HepG2 (cell line): Measurements from ENCODE around the gene SKIDA1. TPM values are rescaled to one million over a fixed set of nuclear protein-coding genes. Genes with fewer than 3 reads are reported as not detected.

ENCODE experiments used
- ARNT2 ChIP-seq: sonication (generic); formaldehyde crosslinking; IDR thresholded peaks from 2 replicates; pipeline ENCODE4 v1.8.0; 2022; ENCODE audit warnings: mild to moderate bottlenecking, low read depth, missing genetic modification reagents, moderate library complexity
- ATF1 ChIP-seq: IDR thresholded peaks from 2 replicates; pipeline ENCODE4 v1.6.1; 2016; ENCODE audit warnings: mild to moderate bottlenecking, control low read depth
- BORCS8-MEF2B ChIP-seq: sonication (generic); formaldehyde crosslinking; IDR thresholded peaks from 2 replicates; pipeline ENCODE4 v1.8.0; 2022; ENCODE audit warnings: mild to moderate bottlenecking, missing genetic modification reagents
- ELK4 ChIP-seq: sonication (generic); formaldehyde crosslinking; IDR thresholded peaks from 2 replicates; pipeline ENCODE4 v1.9.0; 2021; ENCODE audit warnings: missing genetic modification reagents, borderline replicate concordance
- ETS1 ChIP-seq: sonication (generic); formaldehyde crosslinking; IDR thresholded peaks from 2 replicates; pipeline ENCODE4 v1.4.0; 2020; ENCODE audit warnings: missing genetic modification reagents
- FOXP1 ChIP-seq, 2 experiments: fragments of 450-650 bp in 1 of 2; IDR thresholded peaks; 2 replicates each; pipeline ENCODE4 v1.6.1; 2017 to 2018; ENCODE audit warnings: antibody characterized with exemption in 1 of 2
- GLI4 ChIP-seq: sonication (generic); formaldehyde crosslinking; IDR thresholded peaks from 2 replicates; pipeline ENCODE4 v1.5.1; 2020; ENCODE audit warnings: missing genetic modification reagents, mild to moderate bottlenecking, moderate library complexity, borderline replicate concordance
- NFIB ChIP-seq: sonication (generic); formaldehyde crosslinking; IDR thresholded peaks from 2 replicates; pipeline ENCODE4 v1.9.0; 2021; ENCODE audit warnings: missing genetic modification reagents, mild to moderate bottlenecking, borderline replicate concordance
- RFX5 ChIP-seq: IDR thresholded peaks from 2 replicates; pipeline ENCODE4 v1.6.1; 2011; ENCODE audit warnings: low read depth, low read length, improper control_type of control experiment
- TAF1 ChIP-seq: sonication (generic); formaldehyde crosslinking; IDR thresholded peaks from 2 replicates; pipeline ENCODE4 v1.4.0; 2020; ENCODE audit warnings: missing genetic modification reagents
- THAP8 ChIP-seq: sonication (generic); formaldehyde crosslinking; IDR thresholded peaks from 2 replicates; pipeline ENCODE4 v1.5.1; 2020; ENCODE audit warnings: missing genetic modification reagents, mild to moderate bottlenecking, borderline replicate concordance
- ZFP36L2 ChIP-seq: sonication (generic); formaldehyde crosslinking; IDR thresholded peaks from 2 replicates; pipeline ENCODE4 v1.4.0; 2020; ENCODE audit warnings: missing genetic modification reagents
- ZNF446 ChIP-seq: sonication (generic); formaldehyde crosslinking; IDR thresholded peaks from 2 replicates; pipeline ENCODE4 v1.5.0; 2020; ENCODE audit warnings: mild to moderate bottlenecking, missing genetic modification reagents
- polyA plus RNA-seq, 8 experiments: library from polyadenylated mRNA; depleted of rRNA in 3 of 8; stranded (reverse) in 7 of 8; unstranded in 1 of 8; fragments of >200 nt; fragmentation: Illumina TruSeq in 4 of 8; extraction: Trizol in 4 of 8; gene quantifications; 2 replicates each; pipeline versions ENCODE4 v1.2.1 to v1.2.3, GENCODE V29; 2011 to 2016; ENCODE audit warnings: low read depth in 4 of 8, missing spikeins in 1 of 8, mixed read lengths in 1 of 8; ENCODE audit not compliant: insufficient read depth in 1 of 8
- total RNA-seq, 5 experiments: library from RNA; depleted of rRNA; stranded (reverse); fragments of >200 nt; fragmentation: Illumina TruSeq; extraction: Trizol; gene quantifications; 2 replicates each; pipeline ENCODE4 v1.2.3, GENCODE V29; 2016; ENCODE audit warnings: low read depth in 1 of 5
- TF ChIP-seq, protein P1 (sequence below): IDR thresholded peaks from 2 replicates; pipeline ENCODE4 v1.6.1; 2016
- TF ChIP-seq, protein P2 (sequence below): sonication (generic); formaldehyde crosslinking; IDR thresholded peaks from 2 replicates; pipeline ENCODE4 v1.5.0; 2020; ENCODE audit warnings: missing genetic modification reagents, mild to moderate bottlenecking, borderline replicate concordance
- TF ChIP-seq, protein P3 (sequence below): sonication (generic); formaldehyde crosslinking; IDR thresholded peaks from 2 replicates; pipeline ENCODE4 v1.5.0; 2020; ENCODE audit warnings: missing genetic modification reagents
- TF ChIP-seq, protein P4 (sequence below): sonication (generic); formaldehyde crosslinking; IDR thresholded peaks from 2 replicates; pipeline ENCODE4 v1.4.0; 2020; ENCODE audit warnings: missing genetic modification reagents; ENCODE audit errors: not compliant biosample characterization
- TF ChIP-seq, protein P5 (sequence below): sonication (generic); formaldehyde crosslinking; IDR thresholded peaks from 2 replicates; pipeline ENCODE4 v1.9.0; 2022; ENCODE audit warnings: low read depth, missing genetic modification reagents

The SKIDA1 gene
- total and polyA plus RNA-seq, 2 of the 13 experiments (the other 11 are each of a cell fraction or from before 2014, with no cell fraction given) = 0.73 to 1.5 TPM

DNA sequence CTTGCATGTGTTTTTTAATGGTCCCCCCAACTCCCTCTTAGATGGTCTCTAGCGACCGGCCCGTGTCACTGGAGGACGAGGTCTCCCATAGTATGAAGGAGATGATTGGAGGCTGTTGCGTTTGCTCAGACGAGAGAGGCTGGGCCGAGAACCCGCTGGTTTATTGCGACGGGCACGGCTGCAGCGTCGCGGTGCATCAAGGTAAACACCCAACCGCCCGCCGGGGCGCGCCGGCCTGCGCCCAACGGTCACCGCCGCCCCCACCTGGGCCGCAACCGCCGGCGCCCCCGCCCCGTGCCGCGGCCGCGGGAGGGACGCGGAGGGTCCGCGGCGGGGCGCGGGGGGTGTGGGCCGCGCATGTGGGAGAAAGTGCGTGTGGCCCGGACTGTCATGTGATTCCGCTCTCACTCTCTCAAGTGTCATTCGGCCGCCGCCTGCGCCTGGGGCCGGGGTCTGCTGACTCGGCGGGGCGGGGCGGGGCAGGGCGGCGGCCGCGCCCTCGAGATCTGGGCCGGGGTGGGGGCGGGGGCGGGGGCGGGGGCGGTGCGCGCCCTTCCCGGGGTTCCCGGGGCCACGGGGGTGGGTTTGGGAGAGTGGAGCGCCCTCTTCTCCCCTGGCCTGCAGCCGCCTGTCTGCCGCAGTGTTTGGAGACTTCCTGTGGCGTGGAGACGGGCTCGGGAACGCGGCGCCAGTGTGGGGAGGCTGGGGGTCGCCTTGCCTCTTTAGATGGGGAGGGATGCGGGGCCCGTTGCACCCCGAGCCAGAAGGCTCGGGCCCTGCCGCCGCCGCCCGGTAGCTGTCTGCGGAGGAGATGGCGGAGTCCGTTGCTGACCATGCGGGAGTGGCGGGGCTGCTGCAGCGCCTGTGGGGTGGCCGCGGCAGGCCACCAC lies 9.4 kb upstream of the SKIDA1 start (continued):
- TF ChIP-seq, protein P1, sequence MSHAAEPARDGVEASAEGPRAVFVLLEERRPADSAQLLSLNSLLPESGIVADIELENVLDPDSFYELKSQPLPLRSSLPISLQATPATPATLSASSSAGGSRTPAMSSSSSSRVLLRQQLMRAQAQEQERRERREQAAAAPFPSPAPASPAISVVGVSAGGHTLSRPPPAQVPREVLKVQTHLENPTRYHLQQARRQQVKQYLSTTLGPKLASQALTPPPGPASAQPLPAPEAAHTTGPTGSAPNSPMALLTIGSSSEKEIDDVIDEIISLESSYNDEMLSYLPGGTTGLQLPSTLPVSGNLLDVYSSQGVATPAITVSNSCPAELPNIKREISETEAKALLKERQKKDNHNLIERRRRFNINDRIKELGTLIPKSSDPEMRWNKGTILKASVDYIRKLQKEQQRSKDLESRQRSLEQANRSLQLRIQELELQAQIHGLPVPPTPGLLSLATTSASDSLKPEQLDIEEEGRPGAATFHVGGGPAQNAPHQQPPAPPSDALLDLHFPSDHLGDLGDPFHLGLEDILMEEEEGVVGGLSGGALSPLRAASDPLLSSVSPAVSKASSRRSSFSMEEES = peak; percentile 26; the same call in 1 of the 2 replicates
- TF ChIP-seq, protein P2, sequence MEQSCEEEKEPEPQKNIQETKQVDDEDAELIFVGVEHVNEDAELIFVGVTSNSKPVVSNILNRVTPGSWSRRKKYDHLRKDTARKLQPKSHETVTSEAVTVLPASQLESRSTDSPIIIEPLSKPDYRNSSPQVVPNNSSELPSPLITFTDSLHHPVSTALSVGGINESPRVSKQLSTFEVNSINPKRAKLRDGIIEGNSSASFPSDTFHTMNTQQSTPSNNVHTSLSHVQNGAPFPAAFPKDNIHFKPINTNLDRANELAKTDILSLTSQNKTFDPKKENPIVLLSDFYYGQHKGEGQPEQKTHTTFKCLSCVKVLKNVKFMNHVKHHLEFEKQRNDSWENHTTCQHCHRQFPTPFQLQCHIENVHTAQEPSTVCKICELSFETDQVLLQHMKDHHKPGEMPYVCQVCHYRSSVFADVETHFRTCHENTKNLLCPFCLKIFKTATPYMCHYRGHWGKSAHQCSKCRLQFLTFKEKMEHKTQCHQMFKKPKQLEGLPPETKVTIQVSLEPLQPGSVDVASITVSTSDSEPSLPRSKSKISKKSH = no peak
- no peak for TF ChIP-seq ATF1 (CRISPR knock-in tag)
- peak; percentile 36; the same call in 1 of the 2 replicates for TF ChIP-seq ZNF446 (CRISPR knock-in tag)
- TF ChIP-seq FOXP1 (IDR thresholded peaks at IDR 0.05) = no peak
- TF ChIP-seq FOXP1 (CRISPR knock-in tag; IDR thresholded peaks at IDR 0.05) = no peak
- TF ChIP-seq NFIB (CRISPR knock-in tag) = no peak
- TF ChIP-seq ZFP36L2 (CRISPR knock-in tag) = no peak
- TF ChIP-seq, protein P3, sequence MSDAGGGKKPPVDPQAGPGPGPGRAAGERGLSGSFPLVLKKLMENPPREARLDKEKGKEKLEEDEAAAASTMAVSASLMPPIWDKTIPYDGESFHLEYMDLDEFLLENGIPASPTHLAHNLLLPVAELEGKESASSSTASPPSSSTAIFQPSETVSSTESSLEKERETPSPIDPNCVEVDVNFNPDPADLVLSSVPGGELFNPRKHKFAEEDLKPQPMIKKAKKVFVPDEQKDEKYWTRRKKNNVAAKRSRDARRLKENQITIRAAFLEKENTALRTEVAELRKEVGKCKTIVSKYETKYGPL (CRISPR knock-in tag) = no peak
- no peak for TF ChIP-seq ETS1 (CRISPR knock-in tag)
- no peak for TF ChIP-seq BORCS8-MEF2B (CRISPR knock-in tag)
- TF ChIP-seq ELK4 (CRISPR knock-in tag) = no peak
- TF ChIP-seq, protein P4, sequence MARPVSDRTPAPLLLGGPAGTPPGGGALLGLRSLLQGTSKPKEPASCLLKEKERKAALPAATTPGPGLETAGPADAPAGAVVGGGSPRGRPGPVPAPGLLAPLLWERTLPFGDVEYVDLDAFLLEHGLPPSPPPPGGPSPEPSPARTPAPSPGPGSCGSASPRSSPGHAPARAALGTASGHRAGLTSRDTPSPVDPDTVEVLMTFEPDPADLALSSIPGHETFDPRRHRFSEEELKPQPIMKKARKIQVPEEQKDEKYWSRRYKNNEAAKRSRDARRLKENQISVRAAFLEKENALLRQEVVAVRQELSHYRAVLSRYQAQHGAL = no peak
- TF ChIP-seq ARNT2 = 0 out of 2 replicates have a peak, but pooled peaks have one; percentile 22
- TF ChIP-seq, protein P5, sequence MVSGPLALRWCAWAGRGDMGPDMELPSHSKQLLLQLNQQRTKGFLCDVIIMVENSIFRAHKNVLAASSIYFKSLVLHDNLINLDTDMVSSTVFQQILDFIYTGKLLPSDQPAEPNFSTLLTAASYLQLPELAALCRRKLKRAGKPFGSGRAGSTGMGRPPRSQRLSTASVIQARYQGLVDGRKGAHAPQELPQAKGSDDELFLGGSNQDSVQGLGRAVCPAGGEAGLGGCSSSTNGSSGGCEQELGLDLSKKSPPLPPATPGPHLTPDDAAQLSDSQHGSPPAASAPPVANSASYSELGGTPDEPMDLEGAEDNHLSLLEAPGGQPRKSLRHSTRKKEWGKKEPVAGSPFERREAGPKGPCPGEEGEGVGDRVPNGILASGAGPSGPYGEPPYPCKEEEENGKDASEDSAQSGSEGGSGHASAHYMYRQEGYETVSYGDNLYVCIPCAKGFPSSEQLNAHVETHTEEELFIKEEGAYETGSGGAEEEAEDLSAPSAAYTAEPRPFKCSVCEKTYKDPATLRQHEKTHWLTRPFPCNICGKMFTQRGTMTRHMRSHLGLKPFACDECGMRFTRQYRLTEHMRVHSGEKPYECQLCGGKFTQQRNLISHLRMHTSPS (CRISPR knock-in tag) = peak; percentile 17; the same call in 1 of the 2 replicates
- TF ChIP-seq GLI4 = no peak
- TF ChIP-seq THAP8 = no peak
- peak; percentile 30; the same call in 1 of the 2 replicates for TF ChIP-seq TAF1
- TF ChIP-seq RFX5 = no peak
